B cell (primary cell): ENCODE results near the gene PDPK1. TPM values are rescaled to one million over a fixed set of nuclear protein-coding genes. Genes with fewer than 3 reads are reported as not detected.

Experiments
- ATAC-seq: fragments of 200-7000 bp; cut with Tn5 transposase; one replicate; pipeline ENCODE4 v1.10.0; 2021; ENCODE audit warnings: low read depth, mild to moderate bottlenecking, moderate number of reproducible peaks, moderate library complexity
- CTCF ChIA-PET: fragments of 350-600 bp; sonication (Branson Sonifier 250); formaldehyde crosslinking; loops from one replicate; lab custom pipeline; 2021; ENCODE audit warnings: antibody characterized with exemption, inconsistent platforms; lab: Charles Lee
- POLR2A ChIA-PET: fragments of 350-600 bp; sonication (Branson Sonifier 250); formaldehyde crosslinking; loops from one replicate; lab custom pipeline; 2021; ENCODE audit warnings: antibody characterized with exemption; lab: Charles Lee
- DNase-seq: peaks from one replicate; pipeline ENCODE4 v3.0.0; 2013
- H2AFZ ChIP-seq: 2 replicates; pipeline ENCODE4 v1.6.1; 2012; ENCODE audit warnings: mild to moderate bottlenecking, low read depth, low read length; ENCODE audit not compliant: insufficient read depth, poor library complexity, severe bottlenecking
- H3K27ac ChIP-seq, 2 donors: 1 replicate in 1 of 2; 2 replicates in 1 of 2; pipeline ENCODE4 v1.5.1; 2012 to 2013; ENCODE audit warnings: low read length in 2 of 2, mild to moderate bottlenecking in 2 of 2, moderate library complexity in 1 of 2
- H3K27me3 ChIP-seq, 4 experiments: fragments of 200-600 bp in 1 of 4; sonication (generic) in 1 of 4; replicated peaks in 1 of 4; 1 replicate in 2 of 4; 2 replicates in 2 of 4; pipeline versions ENCODE4 v1.6.1 to v1.7.0; 2013 to 2016; ENCODE audit warnings: low read length in 3 of 4, mild to moderate bottlenecking in 2 of 4, mixed read lengths in 1 of 4, moderate library complexity in 1 of 4; ENCODE audit not compliant: insufficient read depth in 4 of 4, control insufficient read depth in 3 of 4; ENCODE audit errors: control extremely low read depth in 1 of 4
- H3K36me3 ChIP-seq, 2 experiments: replicated peaks in 1 of 2; 1 replicate in 1 of 2; 2 replicates in 1 of 2; pipeline versions ENCODE4 v1.6.1 to v1.7.1; 2013; ENCODE audit warnings: low read length in 1 of 2; ENCODE audit not compliant: insufficient read depth in 2 of 2, control insufficient read depth in 1 of 2; ENCODE audit errors: control extremely low read depth in 1 of 2, extremely low read depth in 1 of 2
- H3K4me1 ChIP-seq, 2 donors: fragments of 200-600 bp in 1 of 2; sonication (generic) in 1 of 2; 1 replicate in 1 of 2; 2 replicates in 1 of 2; pipeline versions ENCODE4 v1.5.1 to v1.6.1; 2013 to 2017; ENCODE audit warnings: low read length in 2 of 2; ENCODE audit not compliant: control insufficient read depth in 2 of 2, insufficient read depth in 2 of 2
- H3K4me2 ChIP-seq: replicated peaks from 2 replicates; pipeline ENCODE3; 2012; ENCODE audit warnings: mild to moderate bottlenecking, low read depth, low read length; ENCODE audit not compliant: poor library complexity, severe bottlenecking
- H3K4me3 ChIP-seq, 5 experiments: fragments of 200-600 bp in 1 of 5; sonication (generic) in 1 of 5; 1 replicate in 3 of 5; 2 replicates in 2 of 5; pipeline versions ENCODE4 v1.5.1 to v1.7.0; 2011 to 2016; ENCODE audit warnings: low read length in 4 of 5, mild to moderate bottlenecking in 4 of 5, low read depth in 2 of 5, control low read depth in 1 of 5, moderate library complexity in 1 of 5; ENCODE audit not compliant: insufficient read depth in 1 of 5; ENCODE audit errors: control extremely low read depth in 1 of 5, extremely low read depth in 1 of 5
- H3K79me2 ChIP-seq: fragments of 200-600 bp; sonication (generic); one replicate; pipeline ENCODE4 v1.6.0; 2016; ENCODE audit warnings: low read length; ENCODE audit not compliant: control insufficient read depth, insufficient read depth
- H3K9ac ChIP-seq: fragments of 200-600 bp; sonication (generic); 2 replicates; pipeline ENCODE4 v1.6.1; 2017; ENCODE audit warnings: mild to moderate bottlenecking, low read length, moderate library complexity
- H3K9me3 ChIP-seq, 3 donors: one replicate each; pipeline versions ENCODE4 v1.6.1 to v1.7.1; 2013; ENCODE audit warnings: low read length in 2 of 3; ENCODE audit not compliant: control insufficient read depth in 2 of 3, insufficient read depth in 1 of 3; ENCODE audit errors: control extremely low read depth in 1 of 3
- H4K20me1 ChIP-seq: 2 replicates; pipeline ENCODE4 v1.6.0; 2012; ENCODE audit warnings: mild to moderate bottlenecking, low read length; ENCODE audit not compliant: insufficient read depth, control insufficient read depth, poor library complexity, severe bottlenecking
- H3K27ac Mint-ChIP-seq: one replicate; pipeline ENCODE4 v1.8.0; 2021; ENCODE audit warnings: mixed read lengths
- H3K27me3 Mint-ChIP-seq: one replicate; pipeline ENCODE4 v1.8.0; 2021; ENCODE audit warnings: mixed read lengths
- H3K4me1 Mint-ChIP-seq: one replicate; pipeline ENCODE4 v1.8.0; 2021; ENCODE audit warnings: mixed read lengths
- H3K4me3 Mint-ChIP-seq: one replicate; pipeline ENCODE4 v1.8.0; 2021; ENCODE audit warnings: mixed read lengths
- H3K9me3 Mint-ChIP-seq: one replicate; pipeline ENCODE4 v1.8.0; 2022; ENCODE audit warnings: mixed read lengths; ENCODE audit not compliant: insufficient read depth
- EZH2 ChIP-seq: IDR thresholded peaks from 2 replicates; pipeline ENCODE4 v1.6.1; 2012; ENCODE audit warnings: borderline replicate concordance, low read depth, mild to moderate bottlenecking, moderate library complexity, low read length; ENCODE audit not compliant: insufficient read depth, poor library complexity, severe bottlenecking
- WGBS: methylation state at CpG from one replicate; pipeline ENCODE4 v1.1.5; 2013; ENCODE audit warnings: missing lambda C conversion rate; ENCODE audit not compliant: insufficient coverage; 5-methylcytosine and 5-hydroxymethylcytosine counted together
- intact Hi-C: fragments of 100-400 bp; cut with micrococcal nuclease; formaldehyde crosslinking; loops from one replicate; pipeline ENCODE4 v1.10.0; 2022
- polyA plus RNA-seq: library from polyadenylated mRNA; depleted of rRNA; stranded (reverse); fragments of >200 nt; gene quantifications from 2 replicates; pipeline ENCODE4 v1.2.3, GENCODE V29; 2012
- total RNA-seq, 2 donors: library from RNA; stranded (reverse); fragments of 120-200 nt in 1 of 2; gene quantifications; 1 replicate in 1 of 2; 2 replicates in 1 of 2; pipeline versions ENCODE4 v1.2.3 to v1.2.4, GENCODE V29; 2013 to 2022
- TF ChIP-seq, protein P1 (sequence below): fragments of 200-600 bp; IDR thresholded peaks from one replicate; pipeline ENCODE4 v1.8.0; 2022; ENCODE audit warnings: antibody characterized with exemption, mild to moderate bottlenecking

PDPK1 gene
- total and polyA plus RNA-seq, 2 donors (not counting 1 experiment from before 2014, with no cell fraction given) = 32.5 to 84.1 TPM

DNA sequence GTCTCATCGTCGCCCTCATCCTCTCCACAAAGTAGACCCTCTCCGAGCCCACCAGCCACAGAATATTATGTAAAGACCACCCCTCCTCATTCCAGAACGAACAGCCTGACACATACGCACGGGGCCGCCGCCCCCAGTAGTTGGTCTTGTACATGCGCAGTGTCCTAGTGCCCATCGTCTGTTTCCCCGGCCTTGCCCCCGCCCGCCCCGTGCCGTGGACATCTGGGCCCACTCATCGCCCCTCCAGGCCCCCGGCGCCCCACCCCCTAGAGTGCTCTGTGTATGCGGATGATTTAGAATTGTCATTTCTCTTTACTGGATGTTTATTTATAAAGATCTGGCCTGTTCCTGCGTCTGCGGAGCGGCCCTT, 18.1 kb upstream of the PDPK1 start:
- H3K27me3 Mint-ChIP-seq = no peaks in the 10 kb centered on the region
- H3K9me3 ChIP-seq = peaks cover 0 to 3% (median 0%) of the 10 kb centered on the region in 3 donors
- H3K36me3 ChIP-seq = peaks cover 0 to 46% of the 10 kb centered on the region in 2 experiments
- peaks cover 85% of the 10 kb centered on the region for H3K79me2 ChIP-seq
- H2AFZ ChIP-seq = no peak overlapping the region
- DNase-seq (peak; percentile 45), ATAC-seq (no peak)
- intact Hi-C loops = loop anchor here (1.0 kb wide), 2 partner anchors 12 to 13 kb away; no protein-coding TSS in a partner anchor
- H3K27ac ChIP-seq = peak overlapping the region; percentile 62 to 93
- H4K20me1 ChIP-seq = peaks cover 55% of the 10 kb centered on the region
- POLR2A ChIA-PET = interaction anchor here (0.8 to 3.0 kb wide), 5 partner anchors 10 to 45 kb away, joined by 4 to 66 read pairs (median 17); partner anchors contain the start of genes CEMP1, PDPK1 and TBC1D24
- H3K27ac Mint-ChIP-seq = peak overlapping the region; percentile 93
- H3K9ac ChIP-seq = no peak overlapping the region
- CTCF ChIA-PET = interaction anchor here (0.6 to 1.9 kb wide), 6 partner anchors 10 to 325 kb away, joined by 3 to 12 read pairs (median 7); partner anchors contain the start of genes CEMP1 and ECI1
- no peak for TF ChIP-seq EZH2
- TF ChIP-seq, protein P1, sequence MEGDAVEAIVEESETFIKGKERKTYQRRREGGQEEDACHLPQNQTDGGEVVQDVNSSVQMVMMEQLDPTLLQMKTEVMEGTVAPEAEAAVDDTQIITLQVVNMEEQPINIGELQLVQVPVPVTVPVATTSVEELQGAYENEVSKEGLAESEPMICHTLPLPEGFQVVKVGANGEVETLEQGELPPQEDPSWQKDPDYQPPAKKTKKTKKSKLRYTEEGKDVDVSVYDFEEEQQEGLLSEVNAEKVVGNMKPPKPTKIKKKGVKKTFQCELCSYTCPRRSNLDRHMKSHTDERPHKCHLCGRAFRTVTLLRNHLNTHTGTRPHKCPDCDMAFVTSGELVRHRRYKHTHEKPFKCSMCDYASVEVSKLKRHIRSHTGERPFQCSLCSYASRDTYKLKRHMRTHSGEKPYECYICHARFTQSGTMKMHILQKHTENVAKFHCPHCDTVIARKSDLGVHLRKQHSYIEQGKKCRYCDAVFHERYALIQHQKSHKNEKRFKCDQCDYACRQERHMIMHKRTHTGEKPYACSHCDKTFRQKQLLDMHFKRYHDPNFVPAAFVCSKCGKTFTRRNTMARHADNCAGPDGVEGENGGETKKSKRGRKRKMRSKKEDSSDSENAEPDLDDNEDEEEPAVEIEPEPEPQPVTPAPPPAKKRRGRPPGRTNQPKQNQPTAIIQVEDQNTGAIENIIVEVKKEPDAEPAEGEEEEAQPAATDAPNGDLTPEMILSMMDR = no peak
- H3K4me1 Mint-ChIP-seq = peaks cover 66% of the 10 kb centered on the region
- H3K4me3 Mint-ChIP-seq = peak overlapping the region; percentile 81
- H3K9me3 Mint-ChIP-seq = no peaks in the 10 kb centered on the region
- no peaks in the 10 kb centered on the region for H3K27me3 ChIP-seq
- H3K4me2 ChIP-seq = peak overlapping the region; percentile 75
- 88% methylated on average over 17 of the region's 22 CpGs for WGBS
- peak overlapping the region in 3 of 5 experiments; percentile 24 to 60 (median 59) for H3K4me3 ChIP-seq
- peaks cover 56 to 62% of the 10 kb centered on the region in 2 donors for H3K4me1 ChIP-seq
